Measurements from ENCODE around the gene MORC1. TPM values are rescaled to one million over a fixed set of nuclear protein-coding genes. Genes with fewer than 3 reads are reported as not detected.

The MORC1 gene
- total RNA-seq, 4 donors from 2014 or later = not detected

DNA sequence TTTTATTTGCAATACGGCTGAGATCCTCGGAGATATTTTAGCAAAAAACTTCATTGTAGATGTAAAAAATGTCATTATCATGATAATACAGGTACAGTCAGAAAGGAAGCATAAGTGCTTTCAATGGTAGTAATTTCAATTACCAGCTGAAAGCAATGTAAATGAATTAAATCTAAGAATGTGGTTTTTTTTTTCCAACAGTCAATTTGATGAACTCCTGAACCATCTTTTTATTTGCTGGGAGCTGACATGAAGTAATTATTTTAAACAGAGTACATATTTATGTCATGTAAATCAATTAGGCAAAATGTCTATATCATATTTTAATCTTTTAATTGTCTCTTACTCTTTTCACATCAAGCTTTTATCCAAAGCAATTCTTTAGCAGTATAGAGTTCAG, 70.6 kb downstream of the MORC1 start:
- H3K9me3 ChIP-seq = no peaks in the 10 kb centered on the region
- no peaks in the 10 kb centered on the region for H3K27me3 ChIP-seq
- TF ChIP-seq, protein P1, sequence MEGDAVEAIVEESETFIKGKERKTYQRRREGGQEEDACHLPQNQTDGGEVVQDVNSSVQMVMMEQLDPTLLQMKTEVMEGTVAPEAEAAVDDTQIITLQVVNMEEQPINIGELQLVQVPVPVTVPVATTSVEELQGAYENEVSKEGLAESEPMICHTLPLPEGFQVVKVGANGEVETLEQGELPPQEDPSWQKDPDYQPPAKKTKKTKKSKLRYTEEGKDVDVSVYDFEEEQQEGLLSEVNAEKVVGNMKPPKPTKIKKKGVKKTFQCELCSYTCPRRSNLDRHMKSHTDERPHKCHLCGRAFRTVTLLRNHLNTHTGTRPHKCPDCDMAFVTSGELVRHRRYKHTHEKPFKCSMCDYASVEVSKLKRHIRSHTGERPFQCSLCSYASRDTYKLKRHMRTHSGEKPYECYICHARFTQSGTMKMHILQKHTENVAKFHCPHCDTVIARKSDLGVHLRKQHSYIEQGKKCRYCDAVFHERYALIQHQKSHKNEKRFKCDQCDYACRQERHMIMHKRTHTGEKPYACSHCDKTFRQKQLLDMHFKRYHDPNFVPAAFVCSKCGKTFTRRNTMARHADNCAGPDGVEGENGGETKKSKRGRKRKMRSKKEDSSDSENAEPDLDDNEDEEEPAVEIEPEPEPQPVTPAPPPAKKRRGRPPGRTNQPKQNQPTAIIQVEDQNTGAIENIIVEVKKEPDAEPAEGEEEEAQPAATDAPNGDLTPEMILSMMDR (IDR thresholded peaks at IDR 0.05) = no peak
- TF ChIP-seq EP300 (IDR thresholded peaks at IDR 0.05) (no peak), POLR2AphosphoS5 (IDR thresholded peaks at IDR 0.05) (no peak), POLR2A (IDR thresholded peaks at IDR 0.05; ENCODE audit: low read depth) (no peak)
- H3K4me3 ChIP-seq = no peak overlapping the region
- no peaks in the 10 kb centered on the region for H3K4me1 ChIP-seq
- no peak for DNase-seq (ENCODE audit: extremely low spot score)
- 85% methylated on average over 2 of the region's 2 CpGs for WGBS
- H3K27ac ChIP-seq (replicated peaks in 1 of 4) = no peak overlapping the region
- H3K36me3 ChIP-seq = no peaks in the 10 kb centered on the region
- intact Hi-C loops (cut with DNase I) = no loop called here

DNA sequence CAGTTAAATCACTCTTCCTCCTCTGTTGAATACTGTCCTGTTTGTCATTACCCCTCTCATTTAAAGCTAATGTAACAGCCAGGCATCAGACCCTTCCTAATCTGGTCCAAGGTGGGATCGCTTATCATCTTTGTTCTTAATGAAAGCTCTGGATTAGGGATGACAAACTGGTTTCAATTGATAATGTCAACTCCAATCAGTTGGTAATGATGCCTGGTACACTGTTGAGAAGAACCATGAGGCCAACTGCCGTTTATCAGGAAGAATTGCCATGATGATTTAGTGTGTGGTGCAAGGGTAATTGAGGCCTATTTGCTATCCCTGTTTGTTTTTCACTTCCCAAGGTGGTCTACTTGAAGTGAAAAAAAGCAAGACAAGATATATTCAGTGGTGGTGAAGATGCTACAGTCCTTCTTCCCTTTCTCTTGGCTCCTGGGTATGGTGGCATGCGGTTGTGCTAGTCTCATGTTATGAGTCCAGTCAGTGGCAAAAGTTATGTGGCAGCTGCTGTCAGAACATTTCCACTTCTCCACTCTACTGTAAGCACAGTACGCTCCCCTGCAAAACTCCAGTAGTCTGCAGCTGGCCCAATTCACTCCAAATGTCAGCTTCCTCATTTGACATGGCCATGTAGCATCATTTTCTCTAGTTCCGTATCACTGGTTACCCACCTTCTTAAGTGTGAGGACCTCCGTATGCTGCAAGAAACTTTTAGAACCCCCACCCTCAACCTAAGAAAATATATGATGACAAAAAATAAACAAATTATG, 72.5 kb downstream of the MORC1 start:
- no peaks in the 10 kb centered on the region for H3K36me3 ChIP-seq
- 87% methylated on average over 6 of the region's 6 CpGs for WGBS
- DNase-seq (ENCODE audit: extremely low spot score) = no peak
- H3K27ac ChIP-seq (replicated peaks in 1 of 4) = no peak overlapping the region
- H3K4me1 ChIP-seq = no peaks in the 10 kb centered on the region
- TF ChIP-seq POLR2AphosphoS5 (IDR thresholded peaks at IDR 0.05) (no peak), POLR2A (IDR thresholded peaks at IDR 0.05; ENCODE audit: low read depth) (no peak), EP300 (IDR thresholded peaks at IDR 0.05) (no peak)
- TF ChIP-seq, protein P1 (IDR thresholded peaks at IDR 0.05) = no peak
- no peaks in the 10 kb centered on the region for H3K27me3 ChIP-seq
- H3K9me3 ChIP-seq = no peaks in the 10 kb centered on the region
- intact Hi-C loops (cut with DNase I) = no loop called here
- H3K4me3 ChIP-seq = no peak overlapping the region

DNA sequence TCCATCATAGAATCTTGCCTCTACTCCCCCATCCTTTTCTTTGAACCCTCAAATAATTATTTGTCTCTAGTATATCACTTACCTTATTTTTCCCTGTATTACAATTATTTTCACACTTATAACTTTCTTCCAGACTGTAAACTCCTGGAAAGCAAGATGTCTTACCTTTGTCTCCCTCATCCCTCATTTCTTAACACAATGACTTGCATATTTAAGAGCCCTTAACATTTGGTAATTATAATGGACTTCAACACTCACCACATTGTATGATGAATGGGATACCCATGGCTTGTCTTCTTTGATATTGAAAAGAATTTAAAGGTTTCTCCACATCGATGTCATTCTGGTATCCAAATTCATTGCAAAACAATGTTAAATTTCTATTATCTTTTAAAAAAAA, 82.9 kb downstream of the MORC1 start:
- H3K4me3 ChIP-seq = no peak overlapping the region
- no peaks in the 10 kb centered on the region for H3K36me3 ChIP-seq
- 92% methylated on average over 1 of the region's 1 CpG for WGBS
- H3K9me3 ChIP-seq = no peaks in the 10 kb centered on the region
- intact Hi-C loops (cut with DNase I) = no loop called here
- H3K27me3 ChIP-seq = no peaks in the 10 kb centered on the region
- no peak overlapping the region for H3K27ac ChIP-seq (replicated peaks in 1 of 4)
- H3K4me1 ChIP-seq = no peaks in the 10 kb centered on the region
- DNase-seq (ENCODE audit: extremely low spot score) = no peak
- TF ChIP-seq POLR2A (IDR thresholded peaks at IDR 0.05; ENCODE audit: low read depth) (no peak), POLR2AphosphoS5 (IDR thresholded peaks at IDR 0.05) (no peak), EP300 (IDR thresholded peaks at IDR 0.05) (no peak)
- TF ChIP-seq, protein P1 (IDR thresholded peaks at IDR 0.05) = no peak

DNA sequence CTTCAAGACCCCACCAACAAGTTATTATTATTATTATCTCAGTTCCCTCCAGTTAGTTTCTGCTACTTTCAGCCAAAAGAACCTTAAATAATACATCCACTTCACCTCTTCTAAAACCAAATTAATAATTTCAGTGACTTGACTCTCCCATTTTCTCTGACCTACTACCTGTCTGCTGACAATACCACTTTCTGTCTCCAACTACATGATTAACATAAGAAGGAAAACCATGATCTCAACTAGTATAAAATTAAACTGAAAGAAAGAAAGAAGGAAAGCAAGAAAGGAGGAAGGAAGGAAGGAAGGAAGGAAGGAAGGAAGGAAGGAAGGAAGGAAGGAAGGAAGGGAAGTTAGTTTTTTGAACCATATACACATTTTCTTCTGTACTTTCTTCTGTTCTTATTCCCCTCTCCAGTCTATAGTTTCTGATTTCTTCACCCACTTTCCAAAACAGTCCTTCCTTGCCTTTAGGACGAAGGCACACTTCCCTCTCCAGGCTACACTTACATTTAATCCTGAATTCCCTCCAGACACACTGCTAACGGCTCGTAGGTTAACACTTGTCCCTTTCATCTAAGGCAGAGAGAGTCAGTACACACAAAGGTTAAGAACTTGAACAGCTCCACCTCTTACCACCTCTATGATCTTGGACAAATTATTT, 84.8 kb downstream of the MORC1 start:
- DNase-seq (ENCODE audit: extremely low spot score) = no peak
- Histone ChIP-seq H3K36me3 (no peaks in the 10 kb centered on the region), H3K4me1 (no peaks in the 10 kb centered on the region), H3K9me3 (no peaks in the 10 kb centered on the region), H3K4me3 (no peak overlapping the region), H3K27ac (replicated peaks in 1 of 4) (no peak overlapping the region), H3K27me3 (no peaks in the 10 kb centered on the region)
- TF ChIP-seq, protein P1 (IDR thresholded peaks at IDR 0.05) = no peak
- no peak for TF ChIP-seq EP300 (IDR thresholded peaks at IDR 0.05)
- TF ChIP-seq POLR2A (IDR thresholded peaks at IDR 0.05; ENCODE audit: low read depth) = no peak
- TF ChIP-seq POLR2AphosphoS5 (IDR thresholded peaks at IDR 0.05) = no peak
- intact Hi-C loops (cut with DNase I) = no loop called here
- 67% methylated on average over 3 of the region's 3 CpGs for WGBS
